ENCODE measurements around the gene EML6. TPM values are rescaled to one million over a fixed set of nuclear protein-coding genes. Genes with fewer than 3 reads are reported as not detected.

Gene EML6
- total and polyA plus RNA-seq, 2 donors (not counting 1 experiment from before 2014, with no cell fraction given): 0.34 to 1.3 TPM

- peak overlapping the region; percentile 70 to 92 (median 81) for H3K4me3 ChIP-seq (replicated peaks in 1 of 4; ENCODE audit: control extremely low read depth in 1 of 4, insufficient read depth in 1 of 4, low read depth in 3 of 4, low read length in 4 of 4)
- no peaks in the 10 kb centered on the region for H4K20me1 ChIP-seq (ENCODE audit: control insufficient read depth, extremely low read depth, insufficient read depth, low read length)
- H3K9ac ChIP-seq (ENCODE audit: insufficient read depth, low read length): peak overlapping the region; percentile 69
- peak overlapping the region; percentile 96 for H3K4me2 ChIP-seq (ENCODE audit: extremely low read depth, insufficient read depth, low read length)
- H3K36me3 ChIP-seq (ENCODE audit: control insufficient read depth, insufficient read depth, low read length): no peaks in the 10 kb centered on the region
- H3K4me1 ChIP-seq (ENCODE audit: control insufficient read depth, extremely low read depth, insufficient read depth, low read length): peaks cover 2% of the 10 kb centered on the region
- TF ChIP-seq EZH2 (IDR thresholded peaks at IDR 0.05; ENCODE audit: low read length, missing control alignments): no peak
- no peak for TF ChIP-seq CTCF (conservative IDR thresholded peaks at IDR 0.05 in 1 of 2, IDR thresholded peaks at IDR 0.05 in 1 of 2; ENCODE audit: low read depth in 1 of 2, low read length in 2 of 2)
- H2AFZ ChIP-seq (ENCODE audit: low read length): peak overlapping the region; percentile 81
- H3K27ac ChIP-seq (ENCODE audit: insufficient read depth, low read length): peak overlapping the region; percentile 82
- H3K27me3 ChIP-seq (ENCODE audit: control insufficient read depth, insufficient read depth, low read length): peaks cover 2% of the 10 kb centered on the region
- peak; percentile 70 to 86 for DNase-seq (ENCODE audit: low read depth in 2 of 2)
- no peaks in the 10 kb centered on the region for H3K9me3 ChIP-seq (ENCODE audit: control insufficient read depth, insufficient read depth, low read depth, low read length)
- no peaks in the 10 kb centered on the region for H3K79me2 ChIP-seq (ENCODE audit: control insufficient read depth, insufficient read depth, low read length)
Observed at GRCh38 chr2:54722641-54723040, 821 bp upstream of the EML6 start.

- Histone ChIP-seq H3K4me1 (ENCODE audit: control insufficient read depth, extremely low read depth, insufficient read depth, low read length) (peaks cover 6% of the 10 kb centered on the region), H3K27ac (ENCODE audit: insufficient read depth, low read length) (peak overlapping the region; percentile 59), H3K4me3 (replicated peaks in 1 of 4; ENCODE audit: control extremely low read depth in 1 of 4, insufficient read depth in 1 of 4, low read depth in 3 of 4, low read length in 4 of 4) (peak overlapping the region; percentile 70 to 92 (median 73)), H3K9ac (ENCODE audit: insufficient read depth, low read length) (peak overlapping the region; percentile 76), H3K4me2 (ENCODE audit: extremely low read depth, insufficient read depth, low read length) (peak overlapping the region; percentile 99), H2AFZ (ENCODE audit: low read length) (peak overlapping the region; percentile 87), H3K9me3 (ENCODE audit: control insufficient read depth, insufficient read depth, low read depth, low read length) (no peaks in the 10 kb centered on the region), H3K27me3 (ENCODE audit: control insufficient read depth, insufficient read depth, low read length) (peaks cover 2% of the 10 kb centered on the region), H4K20me1 (ENCODE audit: control insufficient read depth, extremely low read depth, insufficient read depth, low read length) (no peaks in the 10 kb centered on the region), H3K36me3 (ENCODE audit: control insufficient read depth, insufficient read depth, low read length) (no peaks in the 10 kb centered on the region), H3K79me2 (ENCODE audit: control insufficient read depth, insufficient read depth, low read length) (no peaks in the 10 kb centered on the region)
- DNase-seq (ENCODE audit: low read depth in 2 of 2): peak; percentile 20 to 23
- TF ChIP-seq EZH2 (IDR thresholded peaks at IDR 0.05; ENCODE audit: low read length, missing control alignments) (no peak), CTCF (conservative IDR thresholded peaks at IDR 0.05 in 1 of 2, IDR thresholded peaks at IDR 0.05 in 1 of 2; ENCODE audit: low read depth in 1 of 2, low read length in 2 of 2) (no peak)
Observed at GRCh38 chr2:54723996-54724559, 616 bp downstream of the EML6 start.

GRCh38 chr2:54724560-54725342 lies 1.3 kb downstream of the EML6 start:
- no peak overlapping the region for H3K9ac ChIP-seq (ENCODE audit: insufficient read depth, low read length)
- no peak overlapping the region for H3K27ac ChIP-seq (ENCODE audit: insufficient read depth, low read length)
- H3K4me3 ChIP-seq (replicated peaks in 1 of 4; ENCODE audit: control extremely low read depth in 1 of 4, insufficient read depth in 1 of 4, low read depth in 3 of 4, low read length in 4 of 4): peak overlapping the region; percentile 70 to 92 (median 73)
- peaks cover 7% of the 10 kb centered on the region for H3K4me1 ChIP-seq (ENCODE audit: control insufficient read depth, extremely low read depth, insufficient read depth, low read length)
- H3K27me3 ChIP-seq (ENCODE audit: control insufficient read depth, insufficient read depth, low read length): peaks cover 2% of the 10 kb centered on the region
- TF ChIP-seq CTCF (conservative IDR thresholded peaks at IDR 0.05 in 1 of 2, IDR thresholded peaks at IDR 0.05 in 1 of 2; ENCODE audit: low read depth in 1 of 2, low read length in 2 of 2) (no peak), EZH2 (IDR thresholded peaks at IDR 0.05; ENCODE audit: low read length, missing control alignments) (no peak)
- peak overlapping the region; percentile 87 for H2AFZ ChIP-seq (ENCODE audit: low read length)
- peak in 1 of 2 donors; percentile 6 for DNase-seq (ENCODE audit: low read depth in 2 of 2)
- no peaks in the 10 kb centered on the region for H3K36me3 ChIP-seq (ENCODE audit: control insufficient read depth, insufficient read depth, low read length)
- H3K79me2 ChIP-seq (ENCODE audit: control insufficient read depth, insufficient read depth, low read length): no peaks in the 10 kb centered on the region
- H4K20me1 ChIP-seq (ENCODE audit: control insufficient read depth, extremely low read depth, insufficient read depth, low read length): no peaks in the 10 kb centered on the region
- H3K9me3 ChIP-seq (ENCODE audit: control insufficient read depth, insufficient read depth, low read depth, low read length): no peaks in the 10 kb centered on the region
- peak overlapping the region; percentile 99 for H3K4me2 ChIP-seq (ENCODE audit: extremely low read depth, insufficient read depth, low read length)

Data from fibroblast of lung (primary cell).